OCI-LY3 (cell line): ENCODE data around the gene GNAZ.

Experiments used
- H2AFZ ChIP-seq: fragments of 200-600, 300-600 bp; shearing (Covaris generic); 2 replicates; pipeline ENCODE4 v1.6.0; 2014; ENCODE audit warnings: antibody characterized with exemption, low read depth, low read length
- H3K27ac ChIP-seq: fragments of 200-600, 300-600 bp; sonication (generic); 2 replicates; pipeline ENCODE4 v1.5.1; 2014; ENCODE audit warnings: mild to moderate bottlenecking, low read length, moderate library complexity, mixed read lengths
- H3K27me3 ChIP-seq: fragments of 200-600, 300-600 bp; sonication (generic); 2 replicates; pipeline ENCODE4 v1.6.1; 2014; ENCODE audit warnings: low read depth, low read length, mixed read lengths
- H3K36me3 ChIP-seq: fragments of 200-600, 300-600 bp; sonication (generic); replicated peaks from 2 replicates; pipeline ENCODE3; 2014; ENCODE audit warnings: low read depth, low read length, mixed read lengths
- H3K4me1 ChIP-seq: fragments of 300-600, 200-600 bp; sonication (generic); 2 replicates; pipeline ENCODE4 v1.6.1; 2014; ENCODE audit warnings: low read length, mixed read lengths
- H3K4me2 ChIP-seq: fragments of 200-600, 300-600 bp; sonication (generic); 2 replicates; pipeline ENCODE4 v1.6.1; 2014; ENCODE audit warnings: low read length, mixed read lengths
- H3K4me3 ChIP-seq: fragments of 300-600, 200-600 bp; sonication (generic); 2 replicates; pipeline ENCODE4 v1.5.1; 2014; ENCODE audit warnings: antibody characterized with exemption, mild to moderate bottlenecking, low read length, moderate library complexity
- H3K79me2 ChIP-seq: fragments of 300-600, 200-600 bp; shearing (Covaris generic); 2 replicates; pipeline ENCODE4 v1.6.1; 2014; ENCODE audit warnings: mild to moderate bottlenecking, low read length, mixed read lengths
- H3K9ac ChIP-seq: fragments of 300-600, 200-600 bp; shearing (Covaris generic); 2 replicates; pipeline ENCODE4 v1.6.0; 2014; ENCODE audit warnings: mild to moderate bottlenecking, low read length, moderate library complexity
- H3K9me3 ChIP-seq: fragments of 200-600, 300-600 bp; shearing (Covaris generic); 2 replicates; pipeline ENCODE4 v1.6.1; 2014; ENCODE audit warnings: low read length, mixed read lengths; ENCODE audit not compliant: insufficient read depth
- H4K20me1 ChIP-seq: fragments of 200-600, 300-600 bp; sonication (generic); 2 replicates; pipeline ENCODE4 v1.6.1; 2016; ENCODE audit warnings: low read length, mixed read lengths; ENCODE audit not compliant: insufficient read depth
- CTCF ChIP-seq: fragments of 200-600, 300-600 bp; sonication (generic); IDR thresholded peaks from 2 replicates; pipeline ENCODE4 v1.5.1; 2014; ENCODE audit warnings: antibody characterized with exemption, low read length, low read depth
- EZH2phosphoT487 ChIP-seq: fragments of 200-600 bp; shearing (Covaris generic); IDR thresholded peaks from 2 replicates; pipeline ENCODE4 v1.6.1; 2018; ENCODE audit warnings: antibody characterized with exemption, mixed run types, low read depth

GNAZ gene

GRCh38 chr22:23137905-23138561, 67.7 kb downstream of the GNAZ start:
- peak overlapping the region; percentile 84 for H3K4me2 ChIP-seq
- peak overlapping the region; percentile 78 for H3K9ac ChIP-seq
- H2AFZ ChIP-seq: no peak overlapping the region; the same call in 1 of the 2 replicates

GRCh38 chr22:23138584-23139435, 68.5 kb downstream of the GNAZ start:
- peak overlapping the region; percentile 55; the same call in 1 of the 2 replicates for H3K4me3 ChIP-seq
- no peaks in the 10 kb centered on the region for H3K36me3 ChIP-seq
- H3K4me2 ChIP-seq: peak overlapping the region; percentile 84
- H3K79me2 ChIP-seq: 0 out of 2 replicates have a peak, but pooled peaks cover 3% of the 10 kb centered on the region
- H3K27ac ChIP-seq: peak overlapping the region; percentile 99
- TF ChIP-seq CTCF: no peak
- no peak for TF ChIP-seq EZH2phosphoT487
- H3K9me3 ChIP-seq: no peaks in the 10 kb centered on the region
- H3K27me3 ChIP-seq: peaks cover 2% of the 10 kb centered on the region; the same call in 1 of the 2 replicates
- H2AFZ ChIP-seq: no peak overlapping the region
- no peaks in the 10 kb centered on the region for H4K20me1 ChIP-seq
- peak overlapping the region; percentile 78 for H3K9ac ChIP-seq
- peaks cover 67% of the 10 kb centered on the region for H3K4me1 ChIP-seq

More at GRCh38 chr22:23137905-23138561, 67.7 kb downstream of the GNAZ start:
- H3K27me3 ChIP-seq: no peaks in the 10 kb centered on the region; the same call in 1 of the 2 replicates
- 0 out of 2 replicates have a peak, but pooled peaks cover 3% of the 10 kb centered on the region for H3K79me2 ChIP-seq
- H3K4me3 ChIP-seq: peak overlapping the region; percentile 55; the same call in 1 of the 2 replicates
- peaks cover 67% of the 10 kb centered on the region for H3K4me1 ChIP-seq
- H3K9me3 ChIP-seq: no peaks in the 10 kb centered on the region
- H3K36me3 ChIP-seq: no peaks in the 10 kb centered on the region
- H3K27ac ChIP-seq: peak overlapping the region; percentile 99
- no peaks in the 10 kb centered on the region for H4K20me1 ChIP-seq
- TF ChIP-seq EZH2phosphoT487 (no peak), CTCF (no peak)

- H2AFZ ChIP-seq: no peak overlapping the region
- H4K20me1 ChIP-seq: no peaks in the 10 kb centered on the region
- peaks cover 75% of the 10 kb centered on the region for H3K4me1 ChIP-seq
- H3K9me3 ChIP-seq: no peaks in the 10 kb centered on the region
- H3K4me3 ChIP-seq: no peak overlapping the region
- no peak for TF ChIP-seq CTCF
- TF ChIP-seq EZH2phosphoT487: no peak
- 0 out of 2 replicates have a peak, but pooled peaks cover 3% of the 10 kb centered on the region for H3K79me2 ChIP-seq
- no peak overlapping the region for H3K4me2 ChIP-seq
- H3K9ac ChIP-seq: no peak overlapping the region
- H3K27me3 ChIP-seq: peaks cover 6% of the 10 kb centered on the region; the same call in 1 of the 2 replicates
- peak overlapping the region; percentile 14; the same call in 1 of the 2 replicates for H3K27ac ChIP-seq
- H3K36me3 ChIP-seq: no peaks in the 10 kb centered on the region
These were observed 70.1 kb downstream of the GNAZ start for GRCh38 chr22:23140385-23140784.
